ENCODE measurements around the gene DACT1. TPM values are rescaled to one million over a fixed set of nuclear protein-coding genes. Genes with fewer than 3 reads are reported as not detected.
A peak's percentile ranks its signal among the peaks of the same experiment; 100 is the strongest.

DACT1 gene
- total RNA-seq, 4 donors from 2014 or later, result 1.8 to 5.1 (median 3.3) TPM

DNA sequence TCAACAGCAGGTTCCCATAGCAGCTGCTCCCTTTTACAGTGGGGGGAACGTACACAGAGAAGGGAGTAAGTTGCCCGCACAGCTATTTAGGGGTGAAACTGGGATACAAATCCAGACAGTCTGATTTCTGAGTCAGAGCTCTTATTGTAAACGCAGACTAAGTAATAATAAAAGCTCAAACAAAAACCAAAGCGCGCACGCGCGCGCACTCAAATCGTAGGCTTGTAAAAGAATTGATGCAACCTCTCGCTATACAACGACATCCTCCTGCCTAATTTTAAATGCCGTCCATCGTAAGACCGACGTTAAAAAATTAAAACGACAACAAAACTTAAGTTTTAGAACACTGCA is 747 bp upstream of the DACT1 start:
- TF ChIP-seq, protein P1, sequence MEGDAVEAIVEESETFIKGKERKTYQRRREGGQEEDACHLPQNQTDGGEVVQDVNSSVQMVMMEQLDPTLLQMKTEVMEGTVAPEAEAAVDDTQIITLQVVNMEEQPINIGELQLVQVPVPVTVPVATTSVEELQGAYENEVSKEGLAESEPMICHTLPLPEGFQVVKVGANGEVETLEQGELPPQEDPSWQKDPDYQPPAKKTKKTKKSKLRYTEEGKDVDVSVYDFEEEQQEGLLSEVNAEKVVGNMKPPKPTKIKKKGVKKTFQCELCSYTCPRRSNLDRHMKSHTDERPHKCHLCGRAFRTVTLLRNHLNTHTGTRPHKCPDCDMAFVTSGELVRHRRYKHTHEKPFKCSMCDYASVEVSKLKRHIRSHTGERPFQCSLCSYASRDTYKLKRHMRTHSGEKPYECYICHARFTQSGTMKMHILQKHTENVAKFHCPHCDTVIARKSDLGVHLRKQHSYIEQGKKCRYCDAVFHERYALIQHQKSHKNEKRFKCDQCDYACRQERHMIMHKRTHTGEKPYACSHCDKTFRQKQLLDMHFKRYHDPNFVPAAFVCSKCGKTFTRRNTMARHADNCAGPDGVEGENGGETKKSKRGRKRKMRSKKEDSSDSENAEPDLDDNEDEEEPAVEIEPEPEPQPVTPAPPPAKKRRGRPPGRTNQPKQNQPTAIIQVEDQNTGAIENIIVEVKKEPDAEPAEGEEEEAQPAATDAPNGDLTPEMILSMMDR (IDR thresholded peaks at IDR 0.05), result no peak
- TF ChIP-seq POLR2A (IDR thresholded peaks at IDR 0.05) (no peak), EP300 (IDR thresholded peaks at IDR 0.05) (no peak), POLR2AphosphoS5 (IDR thresholded peaks at IDR 0.05) (no peak)
- peak in 1 of 2 donors; percentile 81 for DNase-seq (ENCODE audit: low spot score in 2 of 2)
- H3K4me3 ChIP-seq, result peak overlapping the region; percentile 78
- peak overlapping the region; percentile 89 for H3K27ac ChIP-seq
- WGBS, result 12% methylated on average over 17 of the region's 17 CpGs
- no peaks in the 10 kb centered on the region for H3K36me3 ChIP-seq
- no peaks in the 10 kb centered on the region for H3K9me3 ChIP-seq
- peaks cover under 1% of the 10 kb centered on the region for H3K27me3 ChIP-seq
- peaks cover 28% of the 10 kb centered on the region for H3K4me1 ChIP-seq

DNA sequence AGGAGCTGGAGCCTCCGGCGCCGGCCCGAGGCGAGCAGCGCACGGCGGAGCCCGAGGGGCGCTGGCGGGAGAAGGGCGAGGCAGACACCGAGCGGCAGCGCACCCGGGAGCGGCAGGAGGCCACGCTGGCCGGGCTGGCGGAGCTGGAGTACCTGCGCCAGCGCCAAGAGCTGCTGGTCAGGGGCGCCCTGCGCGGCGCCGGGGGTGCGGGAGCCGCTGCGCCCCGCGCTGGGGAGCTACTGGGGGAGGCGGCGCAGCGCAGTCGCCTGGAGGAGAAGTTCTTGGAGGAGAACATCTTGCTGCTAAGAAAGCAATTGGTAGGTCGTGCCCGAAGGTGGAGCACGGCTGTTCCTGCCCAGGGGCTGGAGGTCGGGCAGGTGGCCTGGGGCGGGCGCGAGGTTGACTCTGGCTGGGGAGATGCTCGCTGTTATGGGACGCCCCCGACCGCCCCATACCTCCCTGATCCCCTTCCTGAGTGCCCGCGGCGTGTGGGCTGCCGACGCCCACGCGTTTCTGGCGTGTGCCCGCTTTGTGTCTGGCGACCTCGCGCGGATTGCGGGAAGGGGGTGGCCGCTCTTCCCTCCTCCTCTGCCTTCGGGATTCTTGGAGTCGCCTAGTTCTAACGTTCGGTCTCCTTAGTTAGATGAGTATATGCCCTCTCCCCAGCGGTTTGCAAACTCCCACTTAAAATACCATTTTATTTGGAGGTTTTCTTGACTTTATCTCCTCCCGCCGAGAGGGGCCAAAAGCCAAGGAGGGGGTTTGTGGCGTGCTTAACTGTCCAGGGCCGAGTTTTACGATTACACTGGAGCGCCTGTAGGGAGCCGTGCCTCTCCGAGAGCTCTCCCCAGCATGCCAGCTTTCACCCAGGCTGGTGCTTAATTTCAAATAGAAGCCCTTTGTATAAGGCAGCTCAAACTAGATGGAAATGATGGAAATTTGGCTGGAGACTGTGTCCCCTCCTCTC is 752 bp downstream of the DACT1 start:
- H3K4me1 ChIP-seq, result peaks cover 28% of the 10 kb centered on the region
- WGBS, result 2% methylated on average over 30 of the region's 75 CpGs
- TF ChIP-seq, protein P1 (IDR thresholded peaks at IDR 0.05), result no peak
- TF ChIP-seq EP300 (IDR thresholded peaks at IDR 0.05) (no peak), POLR2A (IDR thresholded peaks at IDR 0.05) (no peak), POLR2AphosphoS5 (IDR thresholded peaks at IDR 0.05) (no peak)

DNA sequence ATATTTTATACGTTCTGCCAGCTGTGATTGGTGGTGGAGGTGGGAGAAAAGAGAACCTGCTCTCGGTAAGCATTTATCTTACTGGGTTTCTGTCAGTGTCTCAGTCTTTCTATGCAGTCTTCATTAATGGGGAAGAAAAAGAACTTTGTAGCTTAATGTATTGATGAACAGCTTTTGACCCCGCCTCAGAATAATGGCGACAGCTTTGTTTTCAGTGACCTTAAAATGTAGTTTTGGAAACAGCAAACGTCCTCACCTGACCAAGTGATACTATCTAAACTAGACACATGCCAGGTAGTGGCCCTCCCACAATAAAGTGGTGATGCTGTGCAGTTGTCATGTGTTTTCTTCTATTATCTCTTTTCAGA is 1.4 kb downstream of the DACT1 start:
- H3K4me1 ChIP-seq, result peaks cover 28% of the 10 kb centered on the region
- H3K27me3 ChIP-seq, result no peaks in the 10 kb centered on the region
- H3K4me3 ChIP-seq, result peak overlapping the region; percentile 78
- no peak for DNase-seq (ENCODE audit: low spot score in 2 of 2)
- TF ChIP-seq, protein P1 (IDR thresholded peaks at IDR 0.05), result no peak
- TF ChIP-seq EP300 (IDR thresholded peaks at IDR 0.05) (no peak), POLR2AphosphoS5 (IDR thresholded peaks at IDR 0.05) (no peak), POLR2A (IDR thresholded peaks at IDR 0.05) (no peak)
- H3K36me3 ChIP-seq, result no peaks in the 10 kb centered on the region
- peak overlapping the region; percentile 89 for H3K27ac ChIP-seq
- H3K9me3 ChIP-seq, result no peaks in the 10 kb centered on the region
- 12% methylated on average over 5 of the region's 5 CpGs for WGBS

More for the DNA sequence above, 752 bp downstream of the DACT1 start:
- DNase-seq (ENCODE audit: low spot score in 2 of 2), result peak in 1 of 2 donors; percentile 64
- Histone ChIP-seq H3K36me3 (no peaks in the 10 kb centered on the region), H3K9me3 (no peaks in the 10 kb centered on the region), H3K27ac (peak overlapping the region; percentile 89), H3K4me3 (peak overlapping the region; percentile 78), H3K27me3 (no peaks in the 10 kb centered on the region)

DNA sequence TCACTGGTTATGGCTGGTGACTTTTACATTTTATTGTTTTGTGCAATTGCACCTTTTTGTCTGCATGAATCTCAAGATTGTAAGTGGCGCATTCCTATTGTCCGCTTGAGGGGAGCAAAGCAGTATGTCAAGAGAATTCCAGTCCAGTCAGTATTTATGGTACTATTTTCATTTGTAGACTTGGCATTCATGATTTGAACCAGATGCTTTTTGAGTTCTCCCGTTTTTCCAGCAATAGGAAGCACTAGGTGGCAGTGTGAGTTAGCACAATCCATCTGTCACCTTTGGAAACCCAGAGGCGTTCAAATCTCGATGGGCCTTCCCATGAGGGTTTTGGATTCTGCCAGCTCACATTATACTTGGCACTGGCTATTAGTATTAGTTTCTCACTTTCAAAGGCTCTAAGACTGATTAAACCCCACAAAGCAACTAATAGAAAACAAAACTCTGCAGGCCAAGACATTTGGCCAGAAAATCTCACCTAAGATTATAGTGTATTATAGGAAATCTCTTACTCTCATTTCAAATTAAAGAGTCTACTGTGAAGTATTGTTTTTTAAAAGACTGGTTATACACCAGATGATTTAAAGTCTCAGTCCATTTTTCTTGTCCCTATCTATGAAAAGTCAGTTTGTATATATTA is 2.2 kb downstream of the DACT1 start:
- H3K27ac ChIP-seq, result no peak overlapping the region
- TF ChIP-seq POLR2A (IDR thresholded peaks at IDR 0.05), result no peak
- TF ChIP-seq, protein P1 (IDR thresholded peaks at IDR 0.05), result peak in 1 of 2 donors; percentile 45
- DNase-seq (ENCODE audit: low spot score in 2 of 2), result no peak
- H3K36me3 ChIP-seq, result no peaks in the 10 kb centered on the region
- H3K4me1 ChIP-seq, result peaks cover 28% of the 10 kb centered on the region
- no peaks in the 10 kb centered on the region for H3K27me3 ChIP-seq
- peak overlapping the region; percentile 78 for H3K4me3 ChIP-seq
- no peaks in the 10 kb centered on the region for H3K9me3 ChIP-seq
- 16% methylated on average over 5 of the region's 5 CpGs for WGBS

DNA sequence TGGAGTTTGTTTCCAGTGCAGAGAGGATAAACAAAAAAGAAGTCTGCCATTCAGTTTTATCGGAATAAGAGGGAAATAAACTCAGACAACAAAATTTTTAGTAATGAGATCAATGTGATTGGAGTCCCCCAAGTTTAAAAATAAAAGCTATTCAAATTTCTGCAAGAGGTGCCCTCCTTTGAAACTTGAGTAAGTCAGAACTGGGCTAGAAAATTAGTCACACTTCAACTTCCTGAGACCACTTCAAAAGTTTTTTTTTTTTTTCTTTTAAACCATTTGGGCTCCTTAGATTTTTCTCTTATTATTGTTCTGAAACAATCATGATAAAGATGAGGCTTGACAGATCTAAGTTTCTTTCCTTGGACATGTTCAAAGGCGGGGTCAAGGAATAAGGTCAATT is 3.2 kb downstream of the DACT1 start:
- no peak for DNase-seq (ENCODE audit: low spot score in 2 of 2)
- H3K9me3 ChIP-seq, result no peaks in the 10 kb centered on the region
- 94% methylated on average over 2 of the region's 2 CpGs for WGBS

More for the DNA sequence above, 3.2 kb downstream of the DACT1 start:
- Histone ChIP-seq H3K4me1 (peaks cover 28% of the 10 kb centered on the region), H3K4me3 (no peak overlapping the region), H3K27ac (no peak overlapping the region), H3K27me3 (no peaks in the 10 kb centered on the region), H3K36me3 (peaks cover 2% of the 10 kb centered on the region)
- TF ChIP-seq, protein P1 (IDR thresholded peaks at IDR 0.05), result no peak
- TF ChIP-seq POLR2AphosphoS5 (IDR thresholded peaks at IDR 0.05) (no peak), EP300 (IDR thresholded peaks at IDR 0.05) (no peak), POLR2A (IDR thresholded peaks at IDR 0.05) (no peak)
